Activated CD8-positive, alpha-beta T cell treated with anti-CD3 and anti-CD28 coated beads for 36 hours (primary cell): Measurements from ENCODE around the gene BTBD17. TPM values are rescaled to one million over a fixed set of nuclear protein-coding genes. Genes with fewer than 3 reads are reported as not detected.

ENCODE experiments used
- ATAC-seq: fragments of 200-7000 bp; cut with Tn5 transposase; one replicate; pipeline ENCODE4 v1.10.0; 2021; ENCODE audit warnings: mild to moderate bottlenecking, moderate library complexity
- CTCF ChIA-PET: fragments of 350-600 bp; sonication (Branson Sonifier 250); formaldehyde crosslinking; loops from one replicate; lab custom pipeline; 2021; ENCODE audit warnings: antibody characterized with exemption; lab: Charles Lee
- POLR2A ChIA-PET: fragments of 350-600 bp; sonication (Branson Sonifier 250); formaldehyde crosslinking; loops from one replicate; lab custom pipeline; 2021; ENCODE audit warnings: antibody characterized with exemption; lab: Charles Lee
- DNase-seq: peaks from one replicate; pipeline ENCODE4 v3.0.0-alpha.2; 2020
- H3K27ac Mint-ChIP-seq: one replicate; pipeline ENCODE4 v1.8.0; 2021; ENCODE audit warnings: mild to moderate bottlenecking, mixed read lengths
- H3K27me3 Mint-ChIP-seq: one replicate; pipeline ENCODE4 v1.8.0; 2021; ENCODE audit warnings: mixed read lengths
- H3K36me3 Mint-ChIP-seq: one replicate; pipeline ENCODE4 v1.8.0; 2021; ENCODE audit warnings: low read depth, mixed read lengths
- H3K4me1 Mint-ChIP-seq: one replicate; pipeline ENCODE4 v1.8.0; 2021; ENCODE audit warnings: low read depth, mixed read lengths
- H3K4me3 Mint-ChIP-seq: one replicate; pipeline ENCODE4 v1.8.0; 2021; ENCODE audit warnings: mild to moderate bottlenecking, moderate library complexity, mixed read lengths
- H3K9me3 Mint-ChIP-seq: one replicate; pipeline ENCODE4 v1.8.0; 2021; ENCODE audit warnings: mixed read lengths
- CTCF ChIP-seq: fragments of 200-600 bp; IDR thresholded peaks from one replicate; pipeline ENCODE4 v1.8.0; 2022; ENCODE audit warnings: antibody characterized with exemption, mild to moderate bottlenecking
- intact Hi-C: fragments of 100-400 bp; cut with micrococcal nuclease; formaldehyde crosslinking; loops from one replicate; pipeline ENCODE4 v1.10.0; 2022
- total RNA-seq, 2 experiments: library from RNA; stranded (reverse); gene quantifications; one replicate each; pipeline ENCODE4 v1.2.3, GENCODE V29; 2021

BTBD17 gene
- total RNA-seq, 2 experiments from 2014 or later: not detected

GRCh38 chr17:74343526-74344284 is 18.0 kb downstream of the BTBD17 start:
- POLR2A ChIA-PET: no interaction called here
- H3K4me3 Mint-ChIP-seq: no peak overlapping the region
- no peaks in the 10 kb centered on the region for H3K36me3 Mint-ChIP-seq
- H3K4me1 Mint-ChIP-seq: no peaks in the 10 kb centered on the region
- ATAC-seq (no peak), DNase-seq (no peak)
- TF ChIP-seq CTCF: no peak
- no peaks in the 10 kb centered on the region for H3K9me3 Mint-ChIP-seq
- no peak overlapping the region for H3K27ac Mint-ChIP-seq
- intact Hi-C loops: no loop called here
- CTCF ChIA-PET: no interaction called here
- peaks cover 2% of the 10 kb centered on the region for H3K27me3 Mint-ChIP-seq

- no peak overlapping the region for H3K27ac Mint-ChIP-seq
- H3K4me1 Mint-ChIP-seq: no peaks in the 10 kb centered on the region
- no peaks in the 10 kb centered on the region for H3K36me3 Mint-ChIP-seq
- ATAC-seq (no peak), DNase-seq (no peak)
- no peak for TF ChIP-seq CTCF
- ChIA-PET CTCF (no interaction called here), POLR2A (no interaction called here)
- no peaks in the 10 kb centered on the region for H3K9me3 Mint-ChIP-seq
- H3K4me3 Mint-ChIP-seq: no peak overlapping the region
- peaks cover 2% of the 10 kb centered on the region for H3K27me3 Mint-ChIP-seq
- intact Hi-C loops: no loop called here
Observed at GRCh38 chr17:74343121-74343520, 18.5 kb downstream of the BTBD17 start.

- no peaks in the 10 kb centered on the region for H3K27me3 Mint-ChIP-seq
- no peak for ATAC-seq
Observed at GRCh38 chr17:74342224-74342623, 19.4 kb downstream of the BTBD17 start.

GRCh38 chr17:74340470-74341023 is 21.1 kb downstream of the BTBD17 start:
- intact Hi-C loops: no loop called here
- H3K9me3 Mint-ChIP-seq: no peaks in the 10 kb centered on the region
- H3K4me3 Mint-ChIP-seq: no peak overlapping the region
- H3K36me3 Mint-ChIP-seq: no peaks in the 10 kb centered on the region
- DNase-seq (no peak), ATAC-seq (no peak)
- ChIA-PET POLR2A (no interaction called here), CTCF (no interaction called here)
- TF ChIP-seq CTCF: no peak
- no peaks in the 10 kb centered on the region for H3K4me1 Mint-ChIP-seq
- H3K27ac Mint-ChIP-seq: no peak overlapping the region
- H3K27me3 Mint-ChIP-seq: no peaks in the 10 kb centered on the region

More at GRCh38 chr17:74342224-74342623, 19.4 kb downstream of the BTBD17 start:
- Mint-ChIP-seq H3K36me3 (no peaks in the 10 kb centered on the region), H3K9me3 (no peaks in the 10 kb centered on the region), H3K4me3 (no peak overlapping the region), H3K4me1 (no peaks in the 10 kb centered on the region), H3K27ac (no peak overlapping the region)
- no peak for DNase-seq
- no peak for TF ChIP-seq CTCF
- intact Hi-C loops: no loop called here
- ChIA-PET CTCF (no interaction called here), POLR2A (no interaction called here)

- CTCF ChIA-PET: no interaction called here
- intact Hi-C loops: no loop called here
- H3K4me3 Mint-ChIP-seq: no peak overlapping the region
- H3K9me3 Mint-ChIP-seq: no peaks in the 10 kb centered on the region
- no peaks in the 10 kb centered on the region for H3K4me1 Mint-ChIP-seq
- DNase-seq (no peak), ATAC-seq (no peak)
- H3K36me3 Mint-ChIP-seq: no peaks in the 10 kb centered on the region
- POLR2A ChIA-PET: no interaction called here
- no peak overlapping the region for H3K27ac Mint-ChIP-seq
- no peaks in the 10 kb centered on the region for H3K27me3 Mint-ChIP-seq
- TF ChIP-seq CTCF: no peak
Observed at GRCh38 chr17:74339537-74340195, 22.0 kb downstream of the BTBD17 start.
